ENCODE measurements around the gene LRRC23.
"Not testable (repeated sequence)": the region's sequence is repeated elsewhere in the genome, so short reads cannot be mapped to it uniquely, and the experiment has no call there.

Gene LRRC23

DNA sequence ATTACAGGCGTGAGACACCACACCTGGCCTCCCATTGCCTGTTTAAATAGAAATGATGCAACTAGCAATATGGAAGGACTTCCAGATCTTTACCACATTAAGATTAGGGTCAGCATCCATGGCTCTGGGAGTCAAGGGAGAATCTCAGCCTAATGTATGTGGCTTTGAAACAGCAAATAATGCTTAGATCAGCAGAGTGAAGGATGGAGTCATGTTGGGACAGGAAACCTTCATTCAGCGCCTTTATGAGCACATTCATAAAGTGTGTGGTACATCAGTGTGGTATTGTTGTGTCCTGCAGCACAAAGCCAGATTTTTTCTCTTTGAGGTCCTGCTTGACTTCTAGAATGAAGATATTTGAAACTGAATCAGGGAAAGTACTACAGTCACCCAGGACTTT lies 16.3 kb upstream of the LRRC23 start:
- no peak for DNase-seq (ENCODE audit: insufficient read length, low spot score)
- FAIRE-seq: no peak
- TF ChIP-seq POU2F2 (IDR thresholded peaks at IDR 0.05; ENCODE audit: low read depth, low read length) (no peak), TAF1 (IDR thresholded peaks at IDR 0.05; ENCODE audit: low read depth, low read length) (no peak), POLR2AphosphoS5 (IDR thresholded peaks at IDR 0.05; ENCODE audit: low read depth, low read length) (no peak), SPI1 (IDR thresholded peaks at IDR 0.05; ENCODE audit: low read depth, low read length) (no peak), PAX5 (IDR thresholded peaks at IDR 0.05; ENCODE audit: insufficient read depth, low read length, severe bottlenecking) (no peak)

DNA sequence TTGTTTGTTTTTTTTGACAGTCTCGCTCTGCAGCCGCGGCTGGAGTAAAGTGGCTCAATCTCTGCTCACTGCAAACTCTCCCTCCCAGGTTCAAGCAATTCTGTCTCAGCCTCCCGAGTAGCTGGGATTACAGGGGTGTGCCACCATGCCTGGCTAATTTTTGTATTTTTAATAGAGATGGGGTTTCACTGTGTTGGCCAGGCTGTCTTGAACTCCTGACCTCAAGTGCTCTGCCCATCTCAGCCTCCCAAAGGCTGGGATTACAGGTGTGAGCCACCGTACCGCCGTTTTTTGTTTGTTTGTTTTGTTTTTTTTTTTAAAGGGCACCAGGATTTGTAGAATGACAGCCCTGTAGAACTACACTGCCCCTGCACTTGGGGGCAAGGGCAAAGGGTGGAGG lies 15.8 kb upstream of the LRRC23 start:
- not testable (repeated sequence) for DNase-seq (ENCODE audit: insufficient read length, low spot score); FAIRE-seq

DNA sequence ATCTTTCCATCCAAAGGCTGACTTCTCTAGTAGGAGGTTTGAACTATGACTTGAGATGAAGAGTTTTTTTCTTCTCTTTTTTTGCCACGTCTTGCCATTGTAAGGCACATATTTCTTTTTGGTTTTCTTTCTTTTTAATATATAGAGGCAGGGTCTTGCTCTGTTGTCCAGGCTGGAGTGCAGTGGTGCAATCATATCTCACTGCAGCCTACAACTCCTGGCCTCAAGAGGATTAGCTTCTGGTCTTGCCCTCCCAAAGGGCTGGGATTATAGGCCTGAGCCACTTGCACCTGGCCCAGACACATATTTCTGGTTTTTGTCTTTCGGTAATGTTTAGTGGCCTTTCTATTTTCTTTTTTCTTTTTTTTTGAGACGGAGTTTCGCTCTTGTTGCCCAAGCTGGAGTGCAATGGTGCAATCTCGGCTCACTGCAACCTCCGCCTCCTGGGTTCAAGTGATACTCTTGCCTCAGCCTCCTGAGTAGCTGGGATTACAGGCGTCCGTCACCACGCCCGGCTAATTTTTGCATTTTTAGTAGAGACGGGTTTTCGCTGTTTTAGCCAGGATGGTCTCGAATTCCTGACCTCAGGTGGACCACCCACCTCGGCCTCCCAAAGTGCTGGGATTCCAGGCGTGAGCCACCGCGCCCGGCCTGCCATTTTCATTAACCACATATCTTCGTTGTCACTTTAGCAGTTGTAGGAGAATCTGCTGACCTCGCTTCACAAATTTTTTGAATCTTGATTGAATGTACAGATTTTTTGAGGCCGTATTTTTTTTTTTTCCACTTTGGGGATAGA lies 14.6 kb upstream of the LRRC23 start:
- DNase-seq (ENCODE audit: insufficient read length, low spot score); FAIRE-seq: not testable (repeated sequence)

DNA sequence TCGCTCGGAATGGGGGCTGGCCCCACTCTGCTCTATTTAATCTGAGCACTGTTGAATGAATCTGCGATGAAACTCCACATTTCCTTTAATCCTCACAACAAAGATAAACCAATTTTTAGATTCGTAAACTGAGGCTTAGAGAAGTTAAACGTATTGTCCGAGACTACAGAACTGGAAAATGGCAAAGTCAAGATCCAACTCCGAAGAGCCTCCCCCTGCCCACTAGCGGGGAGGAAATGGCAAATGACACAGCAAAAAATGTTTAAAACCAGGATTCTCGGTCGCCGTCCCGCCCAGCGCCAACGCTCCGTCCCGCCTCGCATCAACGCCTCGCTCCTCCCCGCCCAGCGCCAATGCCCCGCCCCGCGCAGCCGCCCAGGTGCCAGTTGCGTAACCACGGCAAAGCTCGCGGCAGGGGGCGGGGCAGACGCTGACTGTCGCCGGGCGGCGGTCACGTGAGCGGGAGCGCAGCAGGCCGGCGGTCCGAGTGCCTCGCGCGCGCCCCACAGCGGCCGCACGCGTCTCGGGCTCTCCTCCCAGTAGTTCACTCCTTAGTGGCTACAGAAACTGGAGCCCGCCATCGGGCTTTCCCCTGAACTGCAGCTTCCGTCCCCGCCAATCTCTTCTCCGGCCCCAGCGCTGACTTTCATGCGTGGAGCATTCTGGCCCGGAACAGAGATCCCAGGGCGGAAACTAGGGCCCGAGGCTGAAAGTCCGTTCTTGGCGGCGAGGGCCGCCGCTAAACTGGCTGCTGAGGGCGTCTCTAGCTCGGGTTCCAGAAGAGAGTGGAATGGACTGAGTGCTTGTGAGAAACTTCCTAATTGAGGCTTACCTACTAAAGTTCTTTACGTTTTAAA lies 13.6 kb upstream of the LRRC23 start:
- DNase-seq (ENCODE audit: insufficient read length, low spot score) (peak; percentile 94), FAIRE-seq (peak; percentile 99)
- peak; percentile 59 for TF ChIP-seq PAX5 (IDR thresholded peaks at IDR 0.05; ENCODE audit: insufficient read depth, low read length, severe bottlenecking)
- TF ChIP-seq POLR2A (IDR thresholded peaks at IDR 0.05; ENCODE audit: low read depth, low read length): peak; percentile 46; the same call in 1 of the 2 replicates
- TF ChIP-seq SPI1 (IDR thresholded peaks at IDR 0.05; ENCODE audit: low read depth, low read length): 0 out of 2 replicates have a peak, but pooled peaks have one; percentile 16
- TF ChIP-seq POLR2AphosphoS5 (IDR thresholded peaks at IDR 0.05; ENCODE audit: low read depth, low read length): no peak
- no peak for TF ChIP-seq POU2F2 (IDR thresholded peaks at IDR 0.05; ENCODE audit: low read depth, low read length)
- peak; percentile 79; the same call in 1 of the 2 replicates for TF ChIP-seq TAF1 (IDR thresholded peaks at IDR 0.05; ENCODE audit: low read depth, low read length)

DNA sequence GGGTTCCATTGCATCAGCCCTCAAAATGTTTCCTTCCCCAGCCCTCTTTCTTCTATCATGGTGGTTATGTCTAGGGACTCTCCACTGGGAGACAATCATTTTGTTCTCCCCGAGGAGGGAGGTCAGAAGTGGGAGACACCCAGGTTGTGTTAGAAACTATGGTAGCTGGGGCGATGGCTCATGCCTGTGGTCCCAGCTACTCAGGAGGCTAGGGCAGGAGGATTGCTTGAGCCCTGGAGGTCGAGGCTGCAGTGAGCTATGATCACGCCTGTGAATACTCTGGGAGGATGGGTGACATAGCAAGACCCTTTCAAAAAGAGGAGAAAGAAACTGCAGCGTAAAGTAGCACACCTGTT lies 13.0 kb upstream of the LRRC23 start:
- DNase-seq (ENCODE audit: insufficient read length, low spot score): no peak
- TF ChIP-seq POLR2AphosphoS5 (IDR thresholded peaks at IDR 0.05; ENCODE audit: low read depth, low read length) (no peak), POLR2A (IDR thresholded peaks at IDR 0.05; ENCODE audit: low read depth, low read length) (no peak), POU2F2 (IDR thresholded peaks at IDR 0.05; ENCODE audit: low read depth, low read length) (no peak), TAF1 (IDR thresholded peaks at IDR 0.05; ENCODE audit: low read depth, low read length) (no peak), SPI1 (IDR thresholded peaks at IDR 0.05; ENCODE audit: low read depth, low read length) (no peak), PAX5 (IDR thresholded peaks at IDR 0.05; ENCODE audit: insufficient read depth, low read length, severe bottlenecking) (no peak)
- FAIRE-seq: peak; percentile 20

DNA sequence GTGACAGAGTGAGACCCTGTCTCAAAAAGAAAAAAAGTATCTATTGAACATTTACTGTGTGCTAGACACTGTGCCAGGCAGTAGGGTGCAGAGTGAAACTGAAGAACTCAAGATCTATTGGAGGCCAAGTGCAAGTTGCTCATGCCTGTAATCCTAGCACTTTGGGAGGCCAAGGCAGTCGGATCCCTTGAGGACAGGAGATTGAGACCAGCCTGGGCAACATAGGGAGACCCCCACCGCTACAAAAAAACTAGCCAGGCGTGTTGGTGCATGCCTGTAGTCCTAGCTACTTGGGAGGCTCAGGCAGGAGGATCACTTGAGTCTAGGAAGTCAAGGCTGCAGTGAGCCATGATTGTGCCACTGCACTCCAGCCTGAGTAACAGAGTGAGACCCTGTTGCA lies 11.9 kb upstream of the LRRC23 start:
- DNase-seq (ENCODE audit: insufficient read length, low spot score): not testable (repeated sequence)
- FAIRE-seq: peak; percentile 66

DNA sequence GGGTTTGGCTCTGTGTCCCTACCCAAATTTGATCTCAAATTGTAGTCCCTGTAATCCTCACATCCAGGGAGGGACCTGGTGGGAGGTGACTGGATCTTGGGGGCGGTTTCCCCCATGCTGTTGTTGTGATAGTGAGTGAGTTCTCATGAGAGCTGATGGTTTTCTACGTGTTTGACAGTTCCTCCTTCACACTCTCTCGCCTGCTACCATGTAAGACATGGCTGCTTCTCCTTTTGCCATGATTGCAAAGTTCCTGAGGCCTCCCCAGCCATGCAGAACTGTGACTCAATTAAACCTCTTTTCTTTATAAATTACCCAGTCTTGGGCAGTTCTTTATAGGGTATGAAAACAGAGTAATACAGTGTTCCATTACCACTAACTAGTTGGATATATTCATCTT lies 10.3 kb upstream of the LRRC23 start:
- TF ChIP-seq POLR2AphosphoS5 (IDR thresholded peaks at IDR 0.05; ENCODE audit: low read depth, low read length): no peak
- no peak for TF ChIP-seq PAX5 (IDR thresholded peaks at IDR 0.05; ENCODE audit: insufficient read depth, low read length, severe bottlenecking)
- no peak for TF ChIP-seq POLR2A (IDR thresholded peaks at IDR 0.05; ENCODE audit: low read depth, low read length)
- TF ChIP-seq TAF1 (IDR thresholded peaks at IDR 0.05; ENCODE audit: low read depth, low read length): no peak
- TF ChIP-seq SPI1 (IDR thresholded peaks at IDR 0.05; ENCODE audit: low read depth, low read length): no peak
- no peak for FAIRE-seq
- DNase-seq (ENCODE audit: insufficient read length, low spot score): no peak

DNA sequence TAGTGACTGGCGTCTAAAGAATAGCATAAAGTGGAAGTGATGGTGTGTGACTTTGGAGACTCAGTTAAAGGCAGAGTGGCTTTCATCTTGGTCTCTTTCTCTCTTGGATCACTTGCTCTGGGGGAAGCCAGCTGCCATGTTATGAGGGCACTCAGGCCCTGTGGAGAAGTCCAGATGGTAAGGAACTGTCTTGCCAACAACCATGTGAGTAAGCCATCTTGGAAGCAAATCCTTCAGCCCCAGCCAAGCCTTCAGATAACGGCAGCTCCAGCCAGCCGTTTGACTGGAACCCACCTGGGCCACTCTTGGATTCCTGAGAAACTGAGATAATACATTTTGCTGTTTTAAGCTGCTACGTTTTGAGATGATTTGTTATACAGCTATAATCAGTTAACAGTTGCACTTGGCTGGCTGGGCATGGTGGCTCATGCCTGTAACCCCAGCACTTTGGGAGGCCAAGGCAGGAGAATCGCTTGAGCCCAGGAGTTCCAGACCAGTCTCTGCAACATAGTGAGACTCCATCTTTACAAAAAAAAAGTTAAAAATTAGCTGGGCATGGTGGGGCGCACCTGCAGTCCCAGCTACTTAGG lies 7.7 kb upstream of the LRRC23 start:
- FAIRE-seq: peak; percentile 33
- no peak for DNase-seq (ENCODE audit: insufficient read length, low spot score)
- TF ChIP-seq PAX5 (IDR thresholded peaks at IDR 0.05; ENCODE audit: insufficient read depth, low read length, severe bottlenecking) (no peak), POLR2A (IDR thresholded peaks at IDR 0.05; ENCODE audit: low read depth, low read length) (no peak), POU2F2 (IDR thresholded peaks at IDR 0.05; ENCODE audit: low read depth, low read length) (no peak), POLR2AphosphoS5 (IDR thresholded peaks at IDR 0.05; ENCODE audit: low read depth, low read length) (no peak), SPI1 (IDR thresholded peaks at IDR 0.05; ENCODE audit: low read depth, low read length) (no peak), TAF1 (IDR thresholded peaks at IDR 0.05; ENCODE audit: low read depth, low read length) (no peak)

DNA sequence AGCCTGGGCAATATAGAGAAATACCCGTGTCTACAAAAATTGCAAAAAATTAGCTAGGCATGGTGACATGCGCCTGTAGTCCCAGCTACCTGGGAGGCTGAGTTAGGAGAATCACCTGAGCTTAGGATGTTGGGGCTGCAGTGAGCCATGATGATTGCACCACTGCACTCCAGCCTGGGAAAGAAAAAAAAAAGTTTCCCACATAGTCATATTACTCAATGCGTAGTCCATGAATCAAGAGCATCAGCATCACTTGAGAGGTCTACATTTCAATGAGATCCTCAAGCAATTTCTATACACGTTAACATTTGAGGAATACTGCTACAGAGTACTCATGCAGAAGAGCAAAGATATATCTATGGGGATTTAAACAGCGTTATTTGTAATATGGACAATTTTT lies 5.2 kb upstream of the LRRC23 start:
- TF ChIP-seq POLR2A (IDR thresholded peaks at IDR 0.05; ENCODE audit: low read depth, low read length) (no peak), SPI1 (IDR thresholded peaks at IDR 0.05; ENCODE audit: low read depth, low read length) (no peak), POLR2AphosphoS5 (IDR thresholded peaks at IDR 0.05; ENCODE audit: low read depth, low read length) (no peak), POU2F2 (IDR thresholded peaks at IDR 0.05; ENCODE audit: low read depth, low read length) (no peak), TAF1 (IDR thresholded peaks at IDR 0.05; ENCODE audit: low read depth, low read length) (no peak), PAX5 (IDR thresholded peaks at IDR 0.05; ENCODE audit: insufficient read depth, low read length, severe bottlenecking) (no peak)
- FAIRE-seq: no peak
- DNase-seq (ENCODE audit: insufficient read length, low spot score): no peak
